SK-MEL-5 (cell line): ENCODE results near the gene PJA1. TPM values are rescaled to one million over a fixed set of nuclear protein-coding genes. Genes with fewer than 3 reads are reported as not detected.
A peak's percentile ranks its signal among the peaks of the same experiment; 100 is the strongest.

Source experiments
- DNase-seq: peaks from one replicate; pipeline ENCODE4 v3.0.0-alpha.2; 2016; ENCODE audit warnings: low read depth, low spot score
- in situ Hi-C: cut with HindIII; loops from 2 replicates; pipeline ENCODE4 v1.10.0; 2016; ENCODE audit warnings: low sequenced_read_pairs, high pct_unique_total_duplicates, low pct_unique_long_range_greater_than_20kb
- polyA plus RNA-seq, 2 experiments: library from polyadenylated mRNA; depleted of rRNA; stranded (reverse); fragments of >200 nt; gene quantifications; 2 replicates each; pipeline ENCODE4 v1.2.3, GENCODE V29; 2015
- total RNA-seq: library from RNA; depleted of rRNA; stranded (reverse); fragments of >200 nt; shearing (Covaris generic); gene quantifications from 2 replicates; pipeline ENCODE4 v1.2.3, GENCODE V29; 2014; rRNA removed

Gene PJA1, protein sequence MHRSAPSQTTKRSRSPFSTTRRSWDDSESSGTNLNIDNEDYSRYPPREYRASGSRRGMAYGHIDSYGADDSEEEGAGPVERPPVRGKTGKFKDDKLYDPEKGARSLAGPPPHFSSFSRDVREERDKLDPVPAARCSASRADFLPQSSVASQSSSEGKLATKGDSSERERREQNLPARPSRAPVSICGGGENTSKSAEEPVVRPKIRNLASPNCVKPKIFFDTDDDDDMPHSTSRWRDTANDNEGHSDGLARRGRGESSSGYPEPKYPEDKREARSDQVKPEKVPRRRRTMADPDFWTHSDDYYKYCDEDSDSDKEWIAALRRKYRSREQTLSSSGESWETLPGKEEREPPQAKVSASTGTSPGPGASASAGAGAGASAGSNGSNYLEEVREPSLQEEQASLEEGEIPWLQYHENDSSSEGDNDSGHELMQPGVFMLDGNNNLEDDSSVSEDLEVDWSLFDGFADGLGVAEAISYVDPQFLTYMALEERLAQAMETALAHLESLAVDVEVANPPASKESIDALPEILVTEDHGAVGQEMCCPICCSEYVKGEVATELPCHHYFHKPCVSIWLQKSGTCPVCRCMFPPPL
- 27.6 and 28.1 TPM in 2 replicates for total RNA-seq
- polyA plus RNA-seq (2015; cell fraction: cytosol; rRNA removed), result 16.8 and 16.9 TPM in 2 replicates
- 4.9 and 7.9 TPM in 2 replicates for polyA plus RNA-seq (2015; cell fraction: nucleus; rRNA removed)

DNA sequence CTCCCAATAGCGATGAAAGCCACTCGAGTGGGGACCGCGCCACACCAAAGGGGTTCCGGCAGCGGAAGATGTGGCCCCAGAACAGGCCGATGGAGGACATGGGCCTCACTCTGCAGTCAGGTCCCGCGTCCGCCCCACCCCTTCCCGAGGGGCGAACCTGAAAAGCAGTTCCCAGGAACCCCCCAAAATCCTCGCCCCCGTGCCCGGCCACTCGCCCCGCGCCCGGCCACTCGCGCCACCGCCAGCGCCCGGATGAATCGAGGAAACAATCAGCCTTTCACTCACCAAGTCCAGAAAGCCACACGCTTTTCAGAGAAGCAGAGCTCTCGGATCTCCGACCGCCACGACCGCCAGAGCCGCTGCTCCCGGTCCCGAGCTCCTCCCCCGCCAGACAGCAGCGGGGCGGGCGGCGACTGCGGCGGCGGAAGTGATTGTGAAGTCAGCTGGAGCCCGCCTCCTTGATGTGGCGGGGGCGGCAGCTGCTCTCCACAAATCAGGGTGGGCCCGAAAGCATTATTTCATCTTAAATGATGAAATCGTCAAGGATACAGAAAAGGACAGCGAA, at the start of gene PJA1:
TSS of gene PJA1 (minus strand) at position 367 of the 565 bp plus-strand sequence. CDS start 2,380 bp downstream, outside the sequence.
- in situ Hi-C loops, result no loop called here
- DNase-seq, result peak; percentile 63

DNA sequence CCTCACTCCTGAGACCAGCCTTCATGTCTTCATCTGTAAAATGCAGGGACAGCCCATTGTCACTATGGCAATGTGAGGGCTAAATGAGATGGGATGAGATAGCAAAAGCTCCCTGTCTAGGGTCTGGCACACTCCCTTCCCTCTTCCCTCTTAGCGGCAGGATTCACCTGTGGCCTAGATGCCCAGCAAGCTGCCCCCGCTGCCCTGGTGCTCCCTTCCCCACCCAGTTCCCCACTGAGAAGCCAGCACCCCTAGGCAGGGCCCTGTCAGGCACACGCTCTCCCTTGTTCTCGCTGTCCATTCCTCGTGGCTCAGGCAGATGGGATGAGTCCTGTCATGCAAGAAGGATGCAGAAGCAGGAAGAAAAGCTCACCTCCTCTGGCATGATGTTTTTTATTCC, 49.2 kb upstream of the PJA1 start:
- in situ Hi-C loops, result no loop called here
- DNase-seq, result no peak

DNA sequence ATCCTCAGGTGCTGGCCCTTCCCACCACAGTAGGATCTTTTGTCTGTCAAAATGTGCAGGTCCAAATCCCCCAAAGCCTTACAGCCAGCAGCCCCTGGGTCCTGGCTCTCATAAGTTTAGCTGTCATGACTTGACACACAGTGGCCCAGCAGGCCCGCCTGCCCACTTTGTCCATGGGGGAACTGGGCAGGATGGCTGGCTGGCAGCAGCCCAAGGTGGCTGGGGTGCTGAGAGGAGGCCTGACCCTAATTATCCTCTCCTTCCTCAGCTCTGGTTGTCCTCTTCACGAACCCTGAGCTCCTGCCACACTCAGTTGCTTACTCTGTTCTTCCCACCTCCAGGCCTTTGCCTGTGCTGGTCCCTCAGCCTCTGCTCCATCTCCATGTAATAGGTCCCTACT, 46.4 kb upstream of the PJA1 start:
- DNase-seq, result no peak
- in situ Hi-C loops, result no loop called here

DNA sequence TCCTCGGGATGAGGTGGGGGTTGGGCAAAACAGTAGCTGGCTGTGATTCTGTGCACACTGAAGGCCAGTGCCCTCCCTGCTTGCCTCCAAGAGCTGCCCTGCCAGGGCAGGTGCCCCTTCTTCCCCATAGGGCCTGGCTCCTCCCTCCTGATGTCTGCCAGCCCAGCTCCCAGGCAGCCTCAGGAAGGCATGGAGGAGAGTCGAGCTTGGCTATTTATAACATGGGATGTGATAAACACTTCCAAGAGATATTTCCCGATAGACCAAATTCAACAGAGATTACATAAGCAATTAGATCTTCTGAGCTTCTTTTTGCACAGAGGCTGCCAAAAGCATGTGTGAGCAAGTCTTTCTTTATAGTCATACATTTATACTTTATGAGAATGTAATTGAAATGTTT, 45.3 kb upstream of the PJA1 start:
- DNase-seq, result no peak
- in situ Hi-C loops, result no loop called here

DNA sequence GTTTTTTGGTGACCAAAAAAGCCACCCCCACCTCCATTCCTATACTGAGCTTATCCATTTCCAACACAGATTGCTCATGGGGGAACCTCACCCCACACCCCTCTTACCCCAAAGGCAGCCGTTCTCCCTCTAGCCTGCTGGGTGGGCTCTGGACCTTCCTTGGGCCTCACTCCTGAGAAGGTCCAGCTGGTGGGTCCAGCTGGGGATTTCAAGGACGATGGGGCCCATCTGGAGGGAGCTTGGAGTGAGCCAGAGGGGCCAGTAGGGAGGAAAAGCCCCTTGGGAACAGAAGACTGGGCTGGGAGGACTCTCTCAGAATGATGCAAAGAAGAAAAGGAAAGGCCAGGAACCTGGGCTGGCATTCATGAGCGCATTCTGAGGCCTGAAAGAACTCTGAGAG, 42.0 kb upstream of the PJA1 start:
- in situ Hi-C loops, result no loop called here

DNA sequence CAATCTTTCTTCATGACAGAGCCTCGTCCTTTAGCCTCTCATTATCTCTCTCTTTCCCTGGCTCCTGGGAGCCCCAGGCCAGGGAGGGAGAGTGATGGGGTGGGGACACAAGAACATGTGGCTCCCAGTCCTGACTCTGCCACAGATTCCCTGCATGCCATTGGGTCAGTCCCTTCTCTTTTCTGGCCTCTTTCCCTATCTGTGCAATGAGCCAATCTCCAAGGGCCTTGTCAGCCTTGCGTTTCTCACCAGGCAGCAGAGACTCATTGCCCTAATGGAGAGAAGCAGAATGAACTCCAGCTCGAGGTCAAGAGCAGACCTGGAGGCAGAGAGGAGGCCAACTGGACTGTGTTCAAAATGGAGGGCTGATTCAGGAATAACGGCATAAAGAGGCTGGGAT, 38.4 kb upstream of the PJA1 start:
- in situ Hi-C loops, result no loop called here
- no peak for DNase-seq

More for the DNA sequence above, 42.0 kb upstream of the PJA1 start:
- DNase-seq, result no peak

DNA sequence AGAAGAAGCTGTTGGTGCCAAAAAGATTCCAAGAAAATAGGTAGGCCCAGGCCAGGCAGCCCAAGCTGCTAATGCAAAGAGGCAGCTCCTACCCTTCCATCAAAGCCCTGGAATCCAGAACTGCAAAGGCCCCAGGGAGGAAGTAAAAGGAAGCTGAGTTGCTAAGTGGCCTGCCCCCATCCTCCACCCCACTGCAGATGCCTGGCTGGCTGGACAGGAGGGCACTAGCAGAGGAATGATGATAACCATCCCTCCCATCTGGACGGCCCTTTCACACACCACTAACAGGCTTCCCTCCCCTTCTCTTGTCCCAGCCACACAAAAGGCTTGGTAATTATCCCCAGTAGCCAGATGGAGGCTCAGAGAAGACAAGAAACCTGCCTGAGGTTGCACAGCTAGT, 32.4 kb upstream of the PJA1 start:
- in situ Hi-C loops, result no loop called here
- no peak for DNase-seq

DNA sequence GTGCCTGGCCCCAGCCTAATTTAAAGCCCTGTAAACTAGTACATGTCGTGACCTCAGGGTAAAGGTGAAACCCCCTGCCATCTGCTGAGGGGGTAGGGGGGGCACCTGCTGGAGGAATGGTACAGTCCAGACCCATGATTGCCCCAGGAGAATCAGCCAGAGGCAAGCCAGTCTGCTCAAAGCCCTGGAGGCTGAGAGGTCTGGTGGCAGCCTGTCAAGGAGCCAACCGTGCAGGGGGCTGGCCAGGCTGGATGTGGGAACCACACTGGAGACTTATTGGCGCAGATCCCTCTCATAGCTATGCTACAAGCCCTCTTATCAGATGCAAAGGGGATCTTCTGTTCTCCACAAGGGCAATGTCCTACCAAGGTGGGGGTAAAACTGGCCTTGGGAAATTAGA, 31.4 kb upstream of the PJA1 start:
- in situ Hi-C loops, result no loop called here
- no peak for DNase-seq

DNA sequence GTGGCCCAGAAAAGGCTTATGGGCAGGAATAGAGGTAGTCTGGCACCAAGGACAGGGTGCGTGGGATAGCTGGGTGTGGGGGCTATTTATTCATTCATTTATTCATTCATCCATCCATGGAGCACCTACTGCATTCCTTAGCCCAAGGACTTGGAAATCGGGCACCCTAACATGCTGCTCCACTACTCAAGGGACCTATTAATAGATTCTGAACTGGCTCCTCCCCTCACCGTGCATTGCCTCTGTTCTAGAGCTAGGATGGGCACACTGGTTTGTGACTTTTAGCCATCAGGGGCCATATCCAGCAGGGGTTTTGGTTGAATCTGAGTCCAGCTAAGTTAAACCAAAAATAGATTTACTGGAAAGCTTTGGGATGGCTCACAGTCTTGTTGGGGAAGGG, 30.6 kb upstream of the PJA1 start:
- in situ Hi-C loops, result no loop called here
- DNase-seq, result no peak

DNA sequence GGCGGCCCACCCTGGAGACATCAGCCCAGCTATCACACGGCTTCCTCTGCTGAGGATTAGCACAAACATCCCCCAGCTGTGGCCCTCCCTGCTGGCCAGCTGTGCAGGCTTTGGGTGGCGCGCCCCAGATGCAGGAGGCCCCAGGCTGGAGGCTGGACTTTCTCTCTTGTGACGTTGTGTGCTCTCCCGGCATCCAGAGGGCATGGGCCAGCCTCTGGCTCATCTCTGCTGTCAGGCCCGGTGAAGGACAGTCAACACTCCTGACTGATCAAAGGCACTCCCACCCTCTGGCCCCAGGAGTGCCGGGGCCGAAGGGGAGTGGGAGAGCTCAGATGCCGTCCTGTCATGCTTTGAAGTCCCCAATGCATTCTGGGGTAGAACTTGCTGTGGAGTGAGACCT, 29.9 kb upstream of the PJA1 start:
- in situ Hi-C loops, result no loop called here
- no peak for DNase-seq

DNA sequence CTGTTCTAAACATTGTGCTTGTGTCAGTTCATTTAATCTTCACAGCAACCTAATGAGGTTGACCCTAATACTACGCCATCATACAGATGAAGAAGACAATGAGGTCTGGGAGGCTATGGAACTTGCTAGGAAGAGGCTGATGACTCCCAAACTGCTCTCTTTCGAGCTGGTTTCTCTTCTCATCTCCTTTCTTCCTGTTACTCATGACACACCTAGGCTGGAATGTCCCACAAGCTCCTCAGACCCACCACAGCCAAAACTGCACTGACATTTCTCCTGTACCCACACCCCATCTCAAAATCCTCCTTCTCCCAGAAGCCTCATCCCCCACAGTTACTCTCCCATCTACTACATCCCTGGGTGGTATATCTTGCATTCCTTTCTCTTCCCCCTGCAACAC, 27.4 kb upstream of the PJA1 start:
- in situ Hi-C loops, result no loop called here
- no peak for DNase-seq

DNA sequence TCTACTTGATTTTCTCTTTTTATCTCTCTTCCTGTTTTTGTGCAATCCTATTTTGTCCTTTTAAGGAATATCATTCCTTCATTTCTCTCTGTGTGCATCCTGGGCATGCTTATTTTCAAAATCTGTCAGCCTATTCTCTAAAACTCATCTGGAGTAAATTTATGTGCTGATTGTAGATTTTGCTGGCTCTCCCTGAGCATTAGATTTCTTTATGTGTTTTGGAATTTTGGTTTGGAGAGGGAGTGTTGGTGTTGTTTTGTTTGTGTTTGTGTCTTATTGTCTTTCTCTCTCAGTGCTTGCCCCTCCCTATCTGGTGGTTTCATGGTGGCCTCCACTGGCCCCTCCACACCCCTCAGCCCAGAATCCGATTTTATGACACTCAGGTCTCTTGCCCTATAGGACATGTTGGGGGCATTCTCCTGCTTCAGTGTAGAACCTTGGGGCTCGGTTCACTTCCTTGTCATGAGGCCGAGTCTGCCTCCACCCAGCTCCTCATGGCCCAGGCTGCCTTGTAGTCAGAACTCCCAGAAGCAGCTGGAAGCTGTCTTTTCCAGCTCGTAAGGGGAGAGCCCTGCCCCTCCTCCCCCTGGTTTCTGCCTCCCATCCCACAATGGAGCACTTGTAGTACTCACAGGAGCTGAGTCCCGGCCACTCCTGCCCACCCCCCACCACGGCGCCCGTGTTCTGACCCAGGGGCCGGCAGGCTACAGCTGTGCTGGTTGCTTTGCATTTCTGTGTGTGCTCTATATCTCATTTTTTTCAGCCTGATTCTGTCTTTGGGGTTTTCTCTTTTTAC, 24.5 kb upstream of the PJA1 start:
- peak; percentile 14 for DNase-seq
- in situ Hi-C loops, result no loop called here

DNA sequence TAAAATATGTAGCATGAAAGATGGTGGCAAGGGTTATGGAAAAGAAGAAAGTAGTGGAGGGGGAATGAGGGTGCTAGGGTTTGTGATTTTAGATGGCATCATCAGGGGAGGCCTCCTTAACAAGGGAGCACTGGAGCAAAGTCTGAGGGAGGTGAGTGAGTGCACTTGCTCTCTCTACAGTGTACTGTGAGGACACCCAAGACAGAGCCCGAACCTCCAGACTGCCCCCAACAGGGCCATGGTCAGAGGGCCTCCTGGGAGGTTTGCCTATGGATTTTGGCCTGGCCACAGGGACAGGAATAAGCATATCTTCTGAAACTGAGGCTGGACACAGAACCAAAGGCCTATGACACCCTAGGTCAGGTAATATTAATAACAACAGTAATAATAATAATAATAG, 21.4 kb upstream of the PJA1 start:
- in situ Hi-C loops, result no loop called here
- no peak for DNase-seq

DNA sequence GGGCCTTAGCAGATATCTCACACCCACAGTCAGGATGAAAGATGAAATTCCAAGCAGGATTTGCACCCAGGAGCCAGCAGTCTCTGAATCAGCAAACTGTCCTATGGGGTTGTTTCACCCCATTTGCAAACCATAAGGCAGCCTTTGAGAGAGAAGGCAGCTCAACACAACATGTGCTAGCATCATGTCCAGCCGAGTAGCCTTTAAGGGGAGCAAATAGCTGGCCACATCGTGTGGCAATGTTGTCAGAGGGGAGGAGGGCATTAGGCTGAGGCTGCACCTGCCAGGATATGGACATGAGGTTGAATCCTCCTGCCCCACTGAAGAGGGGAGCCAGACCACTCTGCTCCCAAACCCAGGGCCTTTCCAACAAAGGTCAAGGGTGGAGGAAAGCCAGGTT, 20.6 kb upstream of the PJA1 start:
- in situ Hi-C loops, result no loop called here
- DNase-seq, result no peak

DNA sequence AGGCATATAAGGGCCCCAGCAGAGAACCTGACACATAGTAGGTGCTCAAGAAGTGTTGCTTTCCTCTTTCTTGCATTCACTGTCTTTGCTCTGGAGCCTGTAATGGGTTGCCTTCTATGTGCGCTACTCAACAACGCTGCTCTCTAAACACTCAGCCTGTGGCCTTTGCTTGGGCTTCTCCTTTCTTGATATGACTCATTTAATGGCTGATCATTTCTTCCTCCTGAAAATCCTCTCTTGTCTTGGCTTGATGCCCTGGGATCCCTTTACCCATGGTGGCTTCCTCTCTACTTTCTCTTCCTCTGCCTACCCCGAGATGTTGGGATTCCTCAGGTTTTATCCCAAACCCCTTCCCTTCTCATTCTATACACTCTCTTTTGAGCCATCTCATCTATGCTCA, 19.9 kb upstream of the PJA1 start:
- in situ Hi-C loops, result no loop called here
- DNase-seq, result no peak

DNA sequence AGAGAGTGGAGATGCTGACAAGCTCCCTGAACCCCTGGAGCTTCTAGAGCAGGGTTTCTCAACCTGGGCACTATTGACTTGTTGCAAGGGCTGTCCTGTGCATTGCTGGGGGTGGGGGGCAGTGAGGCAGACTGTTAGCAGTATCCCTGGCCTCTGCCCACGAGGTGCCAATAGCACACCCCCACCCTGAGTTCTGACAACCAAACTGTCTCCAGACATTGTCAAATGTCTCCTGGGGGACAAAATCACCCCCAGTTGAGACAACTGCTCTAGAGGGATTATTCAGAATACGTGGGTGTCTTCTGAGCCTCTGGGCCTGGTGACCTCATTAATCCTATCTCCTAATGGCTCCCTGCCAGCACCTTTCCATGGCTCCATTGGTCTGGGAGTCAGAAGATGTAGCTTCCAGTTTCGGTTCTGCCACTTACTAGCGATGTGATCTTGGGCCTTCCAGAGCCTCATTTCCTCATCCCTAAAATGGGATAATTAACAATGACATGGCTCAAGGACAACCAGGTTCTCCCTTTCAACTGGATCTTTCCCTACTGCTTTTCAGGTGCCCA, 17.6 kb upstream of the PJA1 start:
- no peak for DNase-seq
- in situ Hi-C loops, result no loop called here

DNA sequence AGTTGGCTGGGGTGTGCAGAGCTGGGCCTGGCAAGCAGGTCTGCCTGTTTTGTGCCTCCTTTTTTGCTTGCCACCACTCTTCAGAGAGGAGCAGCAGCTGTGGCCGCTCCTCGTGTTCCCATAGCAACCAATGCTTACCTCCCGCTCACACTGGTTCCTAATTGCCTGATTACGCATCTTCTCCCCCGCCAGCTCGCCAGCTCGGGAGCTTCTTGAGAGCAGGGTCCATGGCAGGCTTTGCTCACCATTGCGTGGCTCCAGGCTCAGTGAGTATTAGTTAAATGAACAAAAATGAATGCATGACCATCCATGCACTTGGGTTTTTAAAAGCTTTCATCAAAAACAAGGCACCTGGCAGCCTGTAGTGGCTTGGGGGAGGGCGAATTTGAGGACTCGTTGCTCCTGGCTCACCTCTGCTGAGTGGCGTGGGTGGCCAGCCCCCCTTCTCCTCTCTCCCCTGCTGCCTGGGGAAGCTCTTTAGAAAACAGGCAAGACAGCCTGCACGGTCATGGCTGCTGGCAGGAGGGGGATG, 14.2 kb upstream of the PJA1 start:
- DNase-seq, result no peak
- in situ Hi-C loops, result no loop called here

DNA sequence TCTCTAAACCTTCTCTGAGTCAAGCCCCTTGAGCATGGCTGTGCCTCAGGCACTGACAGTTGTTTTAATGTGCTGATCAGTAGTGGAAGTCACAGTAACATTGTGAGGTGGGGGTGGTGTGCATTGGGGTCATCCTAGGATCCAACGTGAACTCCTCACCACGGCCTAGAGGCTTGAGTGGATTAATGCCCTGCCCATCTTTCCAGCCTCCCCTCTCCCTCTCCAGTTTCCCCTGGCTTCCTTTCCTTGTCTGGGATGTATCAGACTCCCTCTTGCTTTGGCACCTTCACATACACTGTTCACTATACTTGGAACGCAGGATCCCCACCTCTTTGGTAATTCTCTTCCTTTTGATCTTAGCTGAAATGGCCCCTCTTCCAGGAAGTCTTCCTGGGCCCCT, 13.3 kb upstream of the PJA1 start:
- in situ Hi-C loops, result no loop called here
- no peak for DNase-seq
